Loucy (cell line): ENCODE results near the gene CASK.

ENCODE experiments used
- EZH2phosphoT487 ChIP-seq: fragments of 200-600 bp; IDR thresholded peaks from 2 replicates; pipeline ENCODE4 v1.6.1; 2018; ENCODE audit warnings: antibody characterized with exemption, mild to moderate bottlenecking, moderate library complexity, borderline replicate concordance
- TF ChIP-seq, protein P1 (sequence below): fragments of 200-600 bp; sonication (generic); conservative IDR thresholded peaks from 2 replicates; pipeline ENCODE4 v1.5.1; 2014; ENCODE audit warnings: mild to moderate bottlenecking, antibody characterized with exemption, low read length

DNA sequence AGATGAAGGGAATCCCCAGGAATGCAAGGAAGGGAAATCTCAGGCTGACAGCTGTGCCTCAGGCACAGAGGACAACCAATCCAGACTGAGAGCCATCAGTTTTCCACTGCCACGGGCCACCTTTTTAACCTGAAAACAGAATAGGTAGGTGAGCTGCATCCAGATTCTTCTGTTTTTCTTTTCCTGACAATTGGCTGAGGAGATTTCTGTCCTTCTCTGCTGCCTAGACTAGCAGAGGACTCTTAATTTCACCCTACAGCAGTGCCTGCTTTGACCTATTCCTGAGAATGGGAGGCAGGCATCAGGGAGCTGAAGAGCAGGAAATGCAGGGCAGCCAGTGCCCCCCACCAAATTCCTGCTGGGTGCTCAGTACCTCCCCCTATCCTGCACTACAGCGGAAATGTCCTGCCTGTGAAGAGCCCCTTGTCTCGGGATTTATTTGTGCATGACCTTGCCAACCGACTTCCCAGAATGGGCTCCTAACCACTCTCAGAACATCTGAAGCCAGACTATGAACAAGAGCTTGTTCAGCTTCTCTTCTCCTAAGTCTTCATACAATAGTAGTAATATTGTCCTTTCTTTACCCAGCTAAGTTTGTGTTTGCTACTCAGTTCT lies 65.1 kb downstream of the CASK start:
- TF ChIP-seq, protein P1, sequence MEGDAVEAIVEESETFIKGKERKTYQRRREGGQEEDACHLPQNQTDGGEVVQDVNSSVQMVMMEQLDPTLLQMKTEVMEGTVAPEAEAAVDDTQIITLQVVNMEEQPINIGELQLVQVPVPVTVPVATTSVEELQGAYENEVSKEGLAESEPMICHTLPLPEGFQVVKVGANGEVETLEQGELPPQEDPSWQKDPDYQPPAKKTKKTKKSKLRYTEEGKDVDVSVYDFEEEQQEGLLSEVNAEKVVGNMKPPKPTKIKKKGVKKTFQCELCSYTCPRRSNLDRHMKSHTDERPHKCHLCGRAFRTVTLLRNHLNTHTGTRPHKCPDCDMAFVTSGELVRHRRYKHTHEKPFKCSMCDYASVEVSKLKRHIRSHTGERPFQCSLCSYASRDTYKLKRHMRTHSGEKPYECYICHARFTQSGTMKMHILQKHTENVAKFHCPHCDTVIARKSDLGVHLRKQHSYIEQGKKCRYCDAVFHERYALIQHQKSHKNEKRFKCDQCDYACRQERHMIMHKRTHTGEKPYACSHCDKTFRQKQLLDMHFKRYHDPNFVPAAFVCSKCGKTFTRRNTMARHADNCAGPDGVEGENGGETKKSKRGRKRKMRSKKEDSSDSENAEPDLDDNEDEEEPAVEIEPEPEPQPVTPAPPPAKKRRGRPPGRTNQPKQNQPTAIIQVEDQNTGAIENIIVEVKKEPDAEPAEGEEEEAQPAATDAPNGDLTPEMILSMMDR: no peak
- TF ChIP-seq EZH2phosphoT487: no peak
